Adrenal gland (tissue), 5 donors: ENCODE measurements around the gene PLXNA4.

Experiments
- POLR2A ChIP-seq, 2 donors: fragments of 450-650 bp; IDR thresholded peaks; one replicate each; pipeline ENCODE4 v1.6.1; 2017; ENCODE audit warnings: antibody characterized with exemption in 2 of 2, mild to moderate bottlenecking in 2 of 2, moderate library complexity in 1 of 2
- TF ChIP-seq, protein P1 (sequence below), 6 experiments: fragments of 450-650 bp in 4 of 6; fragments of 200-600 bp in 2 of 6; sonication (generic) in 1 of 6; IDR thresholded peaks; 1 replicate in 5 of 6; 2 replicates in 1 of 6; pipeline versions ENCODE4 v1.5.1 to v1.8.0; 2016 to 2021; ENCODE audit warnings: antibody characterized with exemption in 6 of 6, mild to moderate bottlenecking in 2 of 6, moderate library complexity in 1 of 6
- donor health status: DM: no; HTN: no; CAD: no.

DNA sequence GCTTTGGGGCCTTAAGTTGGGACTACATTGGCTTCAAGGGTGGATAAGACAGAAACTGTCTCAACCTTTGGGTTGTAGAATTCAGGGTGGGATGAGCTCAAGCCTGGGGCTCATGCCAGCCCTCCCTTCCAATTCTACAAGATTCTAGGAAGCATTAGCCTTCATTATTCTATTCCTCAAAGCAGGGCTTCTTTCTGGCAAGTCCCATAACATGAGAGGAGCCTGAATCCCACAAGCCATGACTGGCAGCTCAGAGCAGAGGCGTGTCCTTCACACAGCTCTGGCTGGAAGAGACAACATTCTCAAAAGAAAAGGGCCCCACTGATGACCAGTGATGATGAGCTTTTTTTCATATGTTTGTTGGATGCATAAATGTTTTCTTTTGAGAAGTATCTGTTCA, 187.6 kb downstream of the PLXNA4 start:
- TF ChIP-seq, protein P1, sequence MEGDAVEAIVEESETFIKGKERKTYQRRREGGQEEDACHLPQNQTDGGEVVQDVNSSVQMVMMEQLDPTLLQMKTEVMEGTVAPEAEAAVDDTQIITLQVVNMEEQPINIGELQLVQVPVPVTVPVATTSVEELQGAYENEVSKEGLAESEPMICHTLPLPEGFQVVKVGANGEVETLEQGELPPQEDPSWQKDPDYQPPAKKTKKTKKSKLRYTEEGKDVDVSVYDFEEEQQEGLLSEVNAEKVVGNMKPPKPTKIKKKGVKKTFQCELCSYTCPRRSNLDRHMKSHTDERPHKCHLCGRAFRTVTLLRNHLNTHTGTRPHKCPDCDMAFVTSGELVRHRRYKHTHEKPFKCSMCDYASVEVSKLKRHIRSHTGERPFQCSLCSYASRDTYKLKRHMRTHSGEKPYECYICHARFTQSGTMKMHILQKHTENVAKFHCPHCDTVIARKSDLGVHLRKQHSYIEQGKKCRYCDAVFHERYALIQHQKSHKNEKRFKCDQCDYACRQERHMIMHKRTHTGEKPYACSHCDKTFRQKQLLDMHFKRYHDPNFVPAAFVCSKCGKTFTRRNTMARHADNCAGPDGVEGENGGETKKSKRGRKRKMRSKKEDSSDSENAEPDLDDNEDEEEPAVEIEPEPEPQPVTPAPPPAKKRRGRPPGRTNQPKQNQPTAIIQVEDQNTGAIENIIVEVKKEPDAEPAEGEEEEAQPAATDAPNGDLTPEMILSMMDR (IDR thresholded peaks at IDR 0.05), result no peak
- TF ChIP-seq POLR2A (IDR thresholded peaks at IDR 0.05), result no peak
